H1 (cell line): ENCODE data around the gene GDNF.

ENCODE experiments used
- BCL11A ChIP-seq, 2 experiments: IDR thresholded peaks; one replicate each; pipeline ENCODE4 v1.6.1; 2011; ENCODE audit warnings: low read depth in 2 of 2, low read length in 2 of 2, mild to moderate bottlenecking in 2 of 2
- CREB1 ChIP-seq: IDR thresholded peaks from 2 replicates; pipeline ENCODE4 v1.6.1; 2012; ENCODE audit warnings: inconsistent platforms
- EP300 ChIP-seq, 2 experiments: IDR thresholded peaks; 1 replicate in 1 of 2; 2 replicates in 1 of 2; pipeline ENCODE4 v1.6.1; 2011 to 2012; ENCODE audit warnings: low read depth in 2 of 2, low read length in 2 of 2, mild to moderate bottlenecking in 2 of 2, borderline replicate concordance in 1 of 2, inconsistent platforms in 1 of 2, moderate library complexity in 1 of 2
- EZH2 ChIP-seq: fragments of 200-600 bp; sonication (generic); IDR thresholded peaks from 2 replicates; pipeline ENCODE4 v1.7.1; 2012; ENCODE audit warnings: low read depth, mild to moderate bottlenecking, moderate library complexity, low read length, inconsistent platforms; ENCODE audit not compliant: severe bottlenecking
- GTF2F1 ChIP-seq: IDR thresholded peaks from 2 replicates; pipeline ENCODE4 v1.6.1; 2012; ENCODE audit warnings: low read depth, low read length, improper control_type of control experiment, borderline replicate concordance
- JUND ChIP-seq: IDR thresholded peaks from 2 replicates; pipeline ENCODE4 v1.6.1; 2011; ENCODE audit warnings: mild to moderate bottlenecking, improper control_type of control experiment, low read length
- NANOG ChIP-seq: IDR thresholded peaks from 2 replicates; pipeline ENCODE4 v1.6.1; 2011; ENCODE audit warnings: low read length, low read depth, mild to moderate bottlenecking, inconsistent platforms; ENCODE audit not compliant: insufficient read depth, poor library complexity, severe bottlenecking
- POLR2A ChIP-seq, 2 experiments: IDR thresholded peaks; 1 replicate in 1 of 2; 2 replicates in 1 of 2; pipeline ENCODE4 v1.6.1; 2011; ENCODE audit warnings: low read depth in 2 of 2, low read length in 2 of 2, mild to moderate bottlenecking in 2 of 2; ENCODE audit errors: control extremely low read depth in 1 of 2
- POLR2AphosphoS5 ChIP-seq: IDR thresholded peaks from 2 replicates; pipeline ENCODE4 v1.6.1; 2011; ENCODE audit warnings: low read depth, low read length
- RNF2 ChIP-seq: fragments of 200-900, 300-1000 bp; sonication (generic); IDR thresholded peaks from 2 replicates; pipeline ENCODE4 v1.7.1; 2016; ENCODE audit warnings: borderline replicate concordance, low read depth, mild to moderate bottlenecking, antibody characterized with exemption, low read length; ENCODE audit not compliant: poor library complexity, severe bottlenecking; ENCODE audit errors: missing control alignments
- SP2 ChIP-seq: IDR thresholded peaks from 2 replicates; pipeline ENCODE4 v1.6.1; 2012; ENCODE audit warnings: mild to moderate bottlenecking, low read length, inconsistent platforms
- SP4 ChIP-seq: IDR thresholded peaks from 2 replicates; pipeline ENCODE4 v1.6.1; 2012; ENCODE audit warnings: low read length, inconsistent platforms
- TAF1 ChIP-seq: IDR thresholded peaks from 2 replicates; pipeline ENCODE4 v1.6.1; 2011; ENCODE audit warnings: mild to moderate bottlenecking, low read depth, low read length
- TF ChIP-seq, protein P1 (sequence below), 3 experiments: IDR thresholded peaks; 1 replicate in 2 of 3; 2 replicates in 1 of 3; pipeline versions ENCODE4 v1.5.1 to v1.6.1; 2011; ENCODE audit warnings: low read length in 3 of 3, mild to moderate bottlenecking in 3 of 3, inconsistent platforms in 2 of 3, low read depth in 1 of 3, moderate library complexity in 1 of 3; ENCODE audit not compliant: insufficient read depth in 1 of 3; ENCODE audit errors: control extremely low read depth in 1 of 3

DNA sequence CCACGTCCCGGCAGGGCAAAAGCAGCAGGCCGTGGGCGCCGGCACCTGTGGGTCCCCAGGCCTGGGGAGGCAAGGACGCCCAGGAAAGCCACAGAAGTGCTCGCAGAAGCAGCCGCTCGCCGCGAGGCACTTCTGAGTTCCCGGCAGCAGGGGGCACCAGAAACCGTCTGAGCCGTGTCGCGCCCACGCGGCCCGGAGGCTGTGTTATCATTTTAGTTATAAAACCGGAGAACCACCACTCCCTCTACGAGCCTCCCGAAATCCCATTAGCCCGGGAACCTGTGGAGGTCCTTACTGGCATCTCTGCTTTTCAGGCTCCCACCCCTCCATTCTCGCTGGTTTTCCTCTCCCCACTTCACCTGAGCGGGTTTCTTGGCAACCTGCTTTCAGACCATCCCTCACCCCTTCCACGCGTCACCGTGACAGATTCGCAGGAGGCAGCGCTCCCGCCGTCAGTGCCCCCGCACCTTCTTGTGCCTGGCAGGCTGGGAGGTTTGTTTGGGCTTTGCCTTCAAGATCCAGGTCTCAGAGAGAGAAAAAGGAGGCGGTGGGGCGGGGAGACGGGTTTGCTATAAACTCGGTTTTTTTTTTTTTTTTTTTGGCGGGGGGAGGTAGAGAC, 2.3 kb downstream of the GDNF start:
- TF ChIP-seq NANOG (no peak), SP2 (no peak), RNF2 (peak; percentile 17), GTF2F1 (no peak), TAF1 (no peak), EZH2 (no peak), POLR2AphosphoS5 (no peak), JUND (no peak), EP300 (IDR thresholded peaks at IDR 0.05; ENCODE audit: borderline replicate concordance in 1 of 2, low read depth in 2 of 2, low read length in 2 of 2) (no peak), SP4 (no peak), CREB1 (no peak), BCL11A (IDR thresholded peaks at IDR 0.05; ENCODE audit: low read depth in 2 of 2, low read length in 2 of 2) (no peak), POLR2A (IDR thresholded peaks at IDR 0.05; ENCODE audit: control extremely low read depth in 1 of 2, low read depth in 2 of 2, low read length in 2 of 2) (no peak)
- TF ChIP-seq, protein P1, sequence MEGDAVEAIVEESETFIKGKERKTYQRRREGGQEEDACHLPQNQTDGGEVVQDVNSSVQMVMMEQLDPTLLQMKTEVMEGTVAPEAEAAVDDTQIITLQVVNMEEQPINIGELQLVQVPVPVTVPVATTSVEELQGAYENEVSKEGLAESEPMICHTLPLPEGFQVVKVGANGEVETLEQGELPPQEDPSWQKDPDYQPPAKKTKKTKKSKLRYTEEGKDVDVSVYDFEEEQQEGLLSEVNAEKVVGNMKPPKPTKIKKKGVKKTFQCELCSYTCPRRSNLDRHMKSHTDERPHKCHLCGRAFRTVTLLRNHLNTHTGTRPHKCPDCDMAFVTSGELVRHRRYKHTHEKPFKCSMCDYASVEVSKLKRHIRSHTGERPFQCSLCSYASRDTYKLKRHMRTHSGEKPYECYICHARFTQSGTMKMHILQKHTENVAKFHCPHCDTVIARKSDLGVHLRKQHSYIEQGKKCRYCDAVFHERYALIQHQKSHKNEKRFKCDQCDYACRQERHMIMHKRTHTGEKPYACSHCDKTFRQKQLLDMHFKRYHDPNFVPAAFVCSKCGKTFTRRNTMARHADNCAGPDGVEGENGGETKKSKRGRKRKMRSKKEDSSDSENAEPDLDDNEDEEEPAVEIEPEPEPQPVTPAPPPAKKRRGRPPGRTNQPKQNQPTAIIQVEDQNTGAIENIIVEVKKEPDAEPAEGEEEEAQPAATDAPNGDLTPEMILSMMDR (IDR thresholded peaks at IDR 0.05; ENCODE audit: control extremely low read depth in 1 of 3, insufficient read depth in 1 of 3, low read depth in 1 of 3, low read length in 3 of 3): peak in 2 of 3 experiments; percentile 70 to 73; a peak in 3 of 4 replicates
